Measurements from ENCODE around the gene CPLANE2. TPM values are rescaled to one million over a fixed set of nuclear protein-coding genes. Genes with fewer than 3 reads are reported as not detected.

CPLANE2 gene, protein sequence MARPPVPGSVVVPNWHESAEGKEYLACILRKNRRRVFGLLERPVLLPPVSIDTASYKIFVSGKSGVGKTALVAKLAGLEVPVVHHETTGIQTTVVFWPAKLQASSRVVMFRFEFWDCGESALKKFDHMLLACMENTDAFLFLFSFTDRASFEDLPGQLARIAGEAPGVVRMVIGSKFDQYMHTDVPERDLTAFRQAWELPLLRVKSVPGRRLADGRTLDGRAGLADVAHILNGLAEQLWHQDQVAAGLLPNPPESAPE
- 8.3 TPM for total RNA-seq

DNA sequence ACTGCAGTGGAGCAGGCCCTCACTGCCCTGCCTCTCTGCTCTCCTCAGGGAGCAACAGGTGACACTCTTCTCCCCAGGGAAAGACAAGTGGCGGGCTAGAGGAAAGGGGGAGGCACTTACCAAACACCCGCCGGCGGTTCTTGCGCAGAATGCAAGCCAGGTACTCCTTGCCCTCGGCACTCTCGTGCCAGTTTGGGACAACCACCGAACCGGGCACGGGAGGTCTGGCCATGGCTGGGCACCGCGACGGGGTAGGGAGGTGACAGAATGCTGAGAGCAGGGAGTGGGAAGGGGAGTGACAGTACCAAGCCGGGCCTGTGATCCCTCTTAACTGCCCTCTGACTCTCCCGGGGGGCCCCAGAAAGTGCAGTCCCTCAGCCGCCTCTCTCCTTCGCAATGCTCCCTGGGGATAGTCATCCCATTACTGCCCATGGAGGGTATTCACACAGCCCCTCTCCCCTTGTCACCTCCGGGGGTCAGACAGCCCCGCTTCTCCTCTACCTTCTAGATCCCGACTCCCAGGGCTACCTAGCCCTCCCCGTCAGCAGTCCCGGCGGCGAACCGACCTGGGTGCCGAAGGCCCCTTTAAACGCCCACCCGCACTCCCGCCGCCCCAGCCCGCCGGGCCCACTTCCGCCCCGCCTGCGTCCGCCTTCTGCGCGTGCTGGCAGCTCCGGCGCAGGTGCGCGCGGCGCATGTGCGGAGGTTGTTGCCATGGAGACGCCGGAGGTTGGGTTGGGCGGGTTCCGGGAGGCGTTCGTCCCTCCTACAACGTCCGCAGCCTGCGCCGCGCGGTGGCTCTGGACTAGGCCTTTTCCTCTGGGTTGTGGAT lies at the start of gene CPLANE2:
TSS of gene CPLANE2 (minus strand) at position 673 of the 832 bp plus-strand sequence. CDS start at position 232, 441 bp downstream.

DNA sequence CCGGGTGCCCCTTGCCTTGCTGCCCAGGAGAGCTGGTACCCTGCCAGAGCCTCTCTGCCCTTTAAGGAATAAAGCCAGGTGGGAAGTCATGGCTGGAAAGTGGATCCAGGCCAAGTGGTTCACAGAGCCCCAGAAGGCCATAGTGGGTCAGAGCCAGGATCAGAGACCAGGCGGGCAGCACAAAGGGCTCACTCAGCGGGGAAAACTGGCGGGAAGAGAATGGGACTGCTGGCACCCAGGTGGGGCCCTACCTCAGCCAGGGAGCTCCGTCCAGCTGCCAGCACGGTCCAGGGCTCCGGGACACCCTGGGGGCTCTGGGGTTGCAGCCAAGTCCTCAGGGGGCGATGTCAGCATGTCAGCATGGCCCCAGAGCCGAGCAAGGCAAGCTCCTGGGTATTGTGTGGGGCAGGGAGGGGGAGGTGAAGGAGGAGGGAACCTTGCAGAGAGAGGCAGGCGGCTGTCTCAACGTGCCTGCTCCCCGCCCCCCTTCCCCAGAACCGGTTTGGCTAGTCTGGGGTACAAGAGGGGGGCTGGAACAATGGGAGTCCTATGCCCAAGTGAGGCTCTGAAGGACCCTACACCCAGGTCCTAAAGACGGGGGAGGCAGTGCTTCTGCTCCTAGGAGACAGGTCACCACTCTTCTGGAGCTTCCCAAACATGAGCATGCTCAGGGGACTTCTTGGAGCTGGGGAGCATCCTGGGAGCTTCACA lies 24.6 kb downstream of the CPLANE2 start, which contains the start of gene ARHGEF19:
TSS of gene ARHGEF19 (minus strand) at position 402 of the 711 bp plus-strand sequence. CDS start 3,598 bp downstream, outside the sequence.

Small RNAs within 50 kb of the gene (small RNA-seq; reads per million reads assigned to genes)
- not detected for gene MT1XP1 (ENCODE audit: low replicate concordance)

Other genes with a start within 250 kb of the CPLANE2 start
- gene SRARP, start 232.9 kb downstream of the CPLANE2 start, total RNA-seq, result 0.12 TPM
- gene HSPB7, start 219.1 kb downstream of the CPLANE2 start, total RNA-seq, result 7.3 TPM
- 20.8 TPM for gene CLCNKA, start 215.1 kb downstream of the CPLANE2 start, total RNA-seq
- 73.2 TPM for gene CLCNKB, start 193.4 kb downstream of the CPLANE2 start, total RNA-seq
- 1.7 TPM for gene FAM131C, start 163.5 kb downstream of the CPLANE2 start, total RNA-seq
- 32.3 TPM for gene EPHA2, start 81.1 kb downstream of the CPLANE2 start, total RNA-seq
- 12.1 TPM for gene ARHGEF19, start 24.5 kb downstream of the CPLANE2 start, total RNA-seq
- 23.3 TPM for gene FBXO42, start 115.3 kb upstream of the CPLANE2 start, total RNA-seq
- gene SZRD1, start 130.1 kb upstream of the CPLANE2 start, total RNA-seq, result 42.3 TPM
- gene SPATA21, start 200.2 kb upstream of the CPLANE2 start, total RNA-seq, result not detected
- gene NECAP2, start 203.5 kb upstream of the CPLANE2 start, total RNA-seq, result 67.7 TPM